Esophagus mucosa (tissue), 1 donor: ENCODE data around the gene RHOBTB3. TPM values are rescaled to one million over a fixed set of nuclear protein-coding genes. Genes with fewer than 3 reads are reported as not detected.
"Not testable (repeated sequence)": the region's sequence is repeated elsewhere in the genome, so short reads cannot be mapped to it uniquely, and the experiment has no call there.

ENCODE experiments used
- ATAC-seq: fragments of 200-7000 bp; cut with Tn5 transposase; one replicate; pipeline ENCODE4 v1.9.1; 2020
- total RNA-seq: library from RNA; stranded (reverse); gene quantifications from one replicate; pipeline ENCODE4 v1.2.4, GENCODE V29; 2023
- donor health status: DM: yes; HTN: yes; CAD: no.

Gene RHOBTB3, protein sequence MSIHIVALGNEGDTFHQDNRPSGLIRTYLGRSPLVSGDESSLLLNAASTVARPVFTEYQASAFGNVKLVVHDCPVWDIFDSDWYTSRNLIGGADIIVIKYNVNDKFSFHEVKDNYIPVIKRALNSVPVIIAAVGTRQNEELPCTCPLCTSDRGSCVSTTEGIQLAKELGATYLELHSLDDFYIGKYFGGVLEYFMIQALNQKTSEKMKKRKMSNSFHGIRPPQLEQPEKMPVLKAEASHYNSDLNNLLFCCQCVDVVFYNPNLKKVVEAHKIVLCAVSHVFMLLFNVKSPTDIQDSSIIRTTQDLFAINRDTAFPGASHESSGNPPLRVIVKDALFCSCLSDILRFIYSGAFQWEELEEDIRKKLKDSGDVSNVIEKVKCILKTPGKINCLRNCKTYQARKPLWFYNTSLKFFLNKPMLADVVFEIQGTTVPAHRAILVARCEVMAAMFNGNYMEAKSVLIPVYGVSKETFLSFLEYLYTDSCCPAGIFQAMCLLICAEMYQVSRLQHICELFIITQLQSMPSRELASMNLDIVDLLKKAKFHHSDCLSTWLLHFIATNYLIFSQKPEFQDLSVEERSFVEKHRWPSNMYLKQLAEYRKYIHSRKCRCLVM
- total RNA-seq: 3.6 TPM

DNA sequence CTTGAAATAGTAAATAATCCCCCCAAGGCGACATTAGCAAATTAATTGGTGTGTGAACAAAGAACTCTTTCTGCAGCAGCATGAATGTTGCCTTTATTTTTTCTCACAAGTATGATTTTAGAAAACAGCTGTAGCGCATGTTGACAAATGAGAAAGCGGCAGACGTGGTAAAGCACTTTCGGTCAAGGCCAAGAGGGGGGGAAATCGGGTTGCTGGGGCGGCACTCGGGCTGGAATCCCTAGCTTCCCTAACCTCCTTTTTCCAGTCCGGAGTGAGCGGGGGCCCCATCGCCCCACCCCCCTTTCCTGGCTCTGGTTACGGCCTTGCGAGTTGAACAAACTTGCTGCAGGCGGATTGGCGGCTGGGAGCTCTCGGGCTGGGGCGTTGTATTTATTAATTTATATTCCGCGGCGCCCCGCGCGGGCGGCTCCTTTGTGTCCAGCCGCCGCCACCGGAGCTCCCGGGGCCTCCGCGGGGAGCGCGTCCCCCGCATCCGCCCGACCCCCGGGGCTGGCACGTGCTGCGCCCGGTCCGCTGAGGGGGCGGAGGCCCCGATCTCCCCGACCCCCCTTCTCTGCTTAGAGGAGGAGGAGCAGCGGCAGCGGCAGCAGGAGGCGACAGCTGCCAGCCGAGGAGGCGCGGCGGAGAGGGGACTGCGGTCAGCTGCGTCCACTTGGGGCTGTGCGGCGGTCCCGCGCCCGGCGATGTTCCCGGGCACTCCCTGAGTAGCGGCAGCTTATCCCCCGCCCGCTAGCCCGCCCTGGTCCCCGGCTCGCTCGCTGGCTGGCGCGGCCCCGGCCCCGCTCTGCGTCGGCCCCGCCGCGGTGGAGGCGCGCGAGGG is at the start of gene RHOBTB3:
Gene RHOBTB3 (plus strand): TSS at position 607 of the 841 bp plus-strand sequence. CDS start 347 bp downstream, outside the sequence.
- ATAC-seq: peak; percentile 57

DNA sequence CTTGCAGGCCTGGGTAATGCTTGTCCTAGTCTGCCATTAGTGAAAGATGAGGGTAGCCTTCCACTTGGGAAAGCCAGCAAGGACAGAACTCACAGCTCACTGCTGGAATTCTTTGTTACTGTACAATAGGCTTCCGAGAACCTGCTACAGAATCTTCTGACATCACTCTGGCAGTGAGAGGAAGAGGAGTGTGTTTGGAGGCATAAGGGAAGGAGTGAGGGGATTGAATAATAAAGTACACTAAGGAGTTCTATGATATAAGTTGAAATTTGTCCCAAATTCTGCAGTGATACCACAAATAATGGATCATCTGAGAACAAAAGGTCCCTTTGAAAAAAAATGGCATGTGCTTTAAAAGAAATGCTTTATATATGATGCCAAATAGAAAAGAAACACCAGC is 48.2 kb upstream of the RHOBTB3 start, which contains the start of gene SPATA9:
Gene SPATA9 (minus strand): TSS at position 101 of the 400 bp plus-strand sequence. CDS start 137 bp downstream, outside the sequence.
- ATAC-seq: no peak

DNA sequence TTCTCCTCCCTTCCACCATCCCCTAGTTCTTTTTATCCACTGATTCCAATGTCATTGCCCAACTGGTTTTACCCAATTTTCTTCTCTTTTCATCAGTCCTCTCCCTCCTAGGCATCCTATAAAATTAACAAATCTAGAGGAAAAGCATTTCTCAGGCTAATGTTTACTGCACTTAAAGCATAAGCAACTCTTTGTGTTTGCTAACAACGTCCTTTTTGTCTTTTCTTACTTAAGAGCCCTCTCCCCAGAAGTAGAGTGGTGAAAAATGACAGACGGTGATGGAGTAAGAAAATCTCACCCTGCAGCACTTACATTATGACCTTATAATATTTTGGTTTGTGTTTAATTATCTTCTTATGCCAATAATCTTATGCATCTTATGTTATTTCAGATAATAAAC is 46.8 kb upstream of the RHOBTB3 start:
- ATAC-seq: no peak

DNA sequence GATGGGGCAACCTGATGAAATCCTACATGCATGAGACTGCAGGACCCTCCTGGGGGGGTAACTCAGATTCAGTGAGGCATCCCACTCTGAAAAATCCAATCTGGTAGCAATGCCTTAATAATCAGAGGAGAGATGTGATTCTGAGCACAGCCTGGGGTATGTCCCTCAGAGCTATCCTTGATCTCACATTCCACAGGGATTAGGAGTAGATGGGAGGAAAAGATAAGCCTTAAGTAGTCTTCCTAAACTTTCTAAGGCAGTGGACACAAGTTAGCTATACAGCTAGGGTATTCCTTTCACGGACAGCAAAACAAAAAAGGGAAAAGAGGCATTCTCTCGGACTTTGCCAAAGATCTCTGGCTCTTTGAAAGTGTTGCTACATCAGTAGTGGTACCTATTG is 44.5 kb upstream of the RHOBTB3 start:
- ATAC-seq: no peak

DNA sequence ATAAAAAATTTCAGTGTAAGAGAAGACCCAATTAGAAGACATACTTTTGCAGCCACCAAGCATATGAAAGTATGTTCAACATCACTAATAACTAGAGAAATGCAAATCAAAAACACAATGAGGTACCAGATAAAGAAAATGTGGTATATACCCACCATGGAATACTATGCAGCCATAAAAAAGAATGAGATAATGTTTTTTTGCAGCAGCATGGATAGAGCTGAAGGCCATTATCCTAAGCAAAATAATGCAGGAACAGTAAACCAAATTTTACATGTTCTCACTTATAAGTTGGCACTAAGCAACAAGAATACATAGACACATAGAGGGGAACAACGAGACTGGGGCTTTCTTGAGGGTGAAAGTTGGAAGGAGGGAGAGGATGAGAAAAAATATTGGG is 41.5 kb upstream of the RHOBTB3 start:
- ATAC-seq: no peak

DNA sequence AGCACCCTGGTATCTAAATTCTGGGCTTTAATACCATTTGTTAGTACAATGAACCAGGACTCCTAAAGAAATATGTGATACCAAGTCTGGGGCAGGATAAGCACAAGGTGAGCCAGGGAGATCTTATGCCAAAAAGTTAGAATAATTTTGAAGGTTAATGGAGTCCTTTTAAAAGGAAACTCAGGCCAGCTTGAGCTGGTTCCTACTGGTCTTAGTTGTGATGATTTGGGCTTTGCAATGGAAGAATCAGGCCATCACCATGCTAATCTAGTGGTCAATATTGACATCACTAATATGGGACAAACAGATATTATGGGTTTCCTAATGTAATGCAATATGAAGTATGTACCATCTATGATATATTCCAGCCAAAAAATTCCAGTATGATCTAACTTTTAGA is 40.8 kb upstream of the RHOBTB3 start:
- no peak for ATAC-seq

DNA sequence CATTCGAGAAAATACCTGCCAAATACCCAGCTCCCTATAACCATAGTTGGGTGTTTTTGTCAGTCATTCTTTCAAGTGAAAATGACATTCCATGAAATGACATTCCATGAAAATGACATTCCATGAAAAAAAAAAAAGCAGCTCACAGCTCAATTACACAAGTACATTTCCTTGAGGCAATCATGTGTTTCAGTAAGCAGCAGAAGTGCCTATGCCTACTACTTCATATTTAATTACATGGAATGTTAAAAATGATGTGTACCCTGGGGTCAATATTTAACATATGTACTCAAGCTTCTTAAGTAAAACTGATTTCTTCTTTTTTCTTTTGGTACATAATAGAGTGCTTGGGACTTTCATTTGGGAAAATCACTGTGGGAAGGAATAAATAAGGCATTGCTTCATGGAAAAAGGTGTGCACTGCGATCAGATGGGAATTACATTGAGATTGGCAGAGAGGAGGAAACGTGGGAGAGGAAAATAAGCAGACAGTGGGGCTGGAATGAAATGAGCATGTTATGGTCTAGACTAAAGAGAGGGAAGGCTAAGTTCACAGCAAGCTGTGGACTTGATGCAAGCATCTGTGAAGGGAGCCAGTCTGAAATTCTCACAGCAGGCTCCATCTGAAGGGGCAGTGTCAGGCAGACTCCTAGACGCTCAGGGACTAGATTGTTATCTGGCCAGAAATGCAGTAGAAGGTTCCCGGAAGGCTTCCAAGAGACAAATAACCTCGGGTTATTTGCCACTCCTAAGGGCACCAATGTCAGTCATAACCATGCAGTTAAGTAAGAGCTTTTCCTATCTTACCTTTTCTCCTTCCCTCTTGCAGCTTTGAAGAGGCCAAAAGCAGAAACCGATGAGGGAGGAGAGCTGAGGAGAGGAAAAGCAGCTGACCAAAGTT is 33.1 kb upstream of the RHOBTB3 start:
- no peak for ATAC-seq

DNA sequence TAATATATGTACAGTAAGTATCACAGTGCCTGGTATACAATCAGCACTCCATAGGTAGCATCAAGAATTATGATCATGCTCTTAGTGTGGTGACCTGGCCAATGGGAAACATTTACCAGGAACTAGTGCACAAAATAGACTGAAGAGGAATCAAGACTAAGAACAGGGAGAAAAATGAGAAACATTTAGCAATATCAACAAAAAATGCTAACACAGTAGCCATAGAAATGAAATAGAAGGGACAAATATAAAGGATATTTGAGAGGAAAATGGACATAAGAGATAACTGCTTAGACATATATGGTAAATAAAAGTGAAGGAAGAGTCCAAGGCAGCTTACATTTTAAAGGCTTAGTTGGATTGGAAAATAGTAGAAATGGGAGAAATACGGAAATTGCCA is 31.8 kb upstream of the RHOBTB3 start:
- no peak for ATAC-seq

DNA sequence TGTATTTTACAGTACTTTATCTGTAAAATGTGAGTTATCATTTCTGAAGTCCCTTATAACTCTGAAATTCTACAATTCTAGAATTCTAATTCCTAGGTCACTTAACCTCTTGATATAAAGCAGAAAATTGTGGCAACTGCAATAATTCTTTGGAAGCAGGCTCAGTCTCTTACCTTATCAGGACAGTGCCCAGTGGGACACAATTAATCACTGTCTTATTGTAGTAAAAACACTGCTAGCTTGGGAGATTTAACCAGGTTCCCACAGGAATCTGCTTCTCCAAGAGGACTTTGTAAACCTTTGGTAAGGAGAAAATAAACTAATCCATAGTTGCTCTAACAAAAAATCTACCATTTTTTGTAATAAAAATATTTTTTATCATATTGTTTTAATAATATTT is 30.1 kb upstream of the RHOBTB3 start:
- ATAC-seq: no peak

DNA sequence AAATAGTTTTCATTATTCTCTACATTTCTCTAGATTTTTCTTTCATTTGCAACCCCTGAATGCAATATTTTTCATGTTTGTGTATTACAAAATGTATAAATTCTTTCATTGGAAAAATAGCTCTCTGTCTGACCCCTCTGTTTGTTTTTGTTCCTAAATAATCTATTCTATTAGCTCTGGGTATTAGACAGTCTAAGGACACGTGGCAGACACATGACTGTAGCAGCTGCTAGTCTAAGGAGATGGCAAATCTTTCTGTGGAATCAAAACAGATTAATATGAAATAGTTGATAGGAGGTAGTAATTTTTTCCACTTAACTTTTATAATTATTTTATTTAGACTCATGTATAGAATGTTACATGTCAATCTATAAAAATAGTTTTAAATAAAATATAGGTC is 27.0 kb upstream of the RHOBTB3 start:
- no peak for ATAC-seq

DNA sequence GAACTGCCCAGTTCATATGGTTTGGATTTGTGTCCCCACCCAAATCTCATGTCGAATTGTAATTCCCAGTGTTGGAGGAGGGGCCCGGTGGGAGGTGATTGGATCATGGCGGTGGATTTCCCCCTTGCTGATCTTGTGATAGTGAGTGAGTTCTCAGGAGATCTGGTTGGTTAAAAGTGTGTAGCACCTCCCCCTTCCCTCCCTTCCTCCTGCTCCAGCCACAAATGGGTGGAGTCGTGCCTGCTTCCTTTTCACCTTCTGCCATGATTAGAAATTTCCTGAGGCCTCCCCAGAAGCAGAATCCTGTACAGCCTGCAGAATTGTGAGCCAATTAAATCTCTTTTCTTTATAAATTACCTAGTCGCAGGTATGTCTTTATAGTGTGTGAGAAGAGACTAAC is 24.9 kb upstream of the RHOBTB3 start:
- ATAC-seq: not testable (repeated sequence)

DNA sequence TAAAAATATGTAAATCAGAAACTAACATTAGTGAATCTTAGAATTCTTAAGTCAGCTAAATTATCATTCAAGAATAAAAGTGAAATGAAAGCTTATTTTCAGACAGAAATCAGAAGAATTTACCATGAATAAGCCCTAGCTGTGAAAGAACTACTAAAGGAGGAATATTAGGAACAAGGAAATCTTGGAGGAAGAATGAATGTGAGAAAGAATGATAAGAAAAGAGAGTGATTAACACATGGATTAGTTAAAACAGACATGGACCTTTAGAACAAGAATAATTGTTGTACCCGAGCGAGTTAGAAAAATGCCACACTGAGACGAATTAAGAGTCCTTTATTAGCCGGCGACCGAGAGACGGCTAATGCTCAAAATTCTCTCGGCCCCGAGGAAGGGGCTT is 24.1 kb upstream of the RHOBTB3 start:
- no peak for ATAC-seq

DNA sequence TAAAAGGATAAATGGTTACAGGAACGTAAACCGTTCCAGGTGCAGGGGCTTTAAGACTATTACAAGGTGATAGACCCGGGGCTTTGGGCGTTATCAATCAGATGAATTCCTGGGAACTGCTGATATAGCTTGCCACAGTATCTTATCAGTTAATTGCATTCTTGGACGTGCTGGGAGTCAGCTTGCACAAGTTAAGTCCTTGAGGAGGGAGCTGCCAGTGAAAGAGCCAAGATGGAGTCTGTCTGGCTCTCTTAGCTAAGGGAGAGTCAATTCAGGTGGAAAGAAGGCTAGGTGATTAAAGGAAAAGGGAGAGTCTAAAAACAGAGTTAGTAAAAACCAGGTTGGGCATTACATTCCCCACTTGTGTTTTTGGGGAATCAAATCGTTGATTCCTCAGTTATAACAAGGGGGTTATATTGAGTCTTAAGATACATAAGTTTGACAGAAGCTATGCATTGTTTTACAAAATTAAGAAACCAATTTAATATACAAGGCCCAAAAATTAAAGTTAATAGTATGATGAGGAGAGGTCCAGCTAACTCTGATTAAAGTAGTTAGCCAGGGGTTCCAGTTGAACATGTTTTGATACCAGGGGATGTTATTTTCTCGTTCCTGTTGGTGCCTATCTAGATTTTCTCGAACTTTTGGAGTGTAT is 23.5 kb upstream of the RHOBTB3 start:
- ATAC-seq: not testable (repeated sequence)

DNA sequence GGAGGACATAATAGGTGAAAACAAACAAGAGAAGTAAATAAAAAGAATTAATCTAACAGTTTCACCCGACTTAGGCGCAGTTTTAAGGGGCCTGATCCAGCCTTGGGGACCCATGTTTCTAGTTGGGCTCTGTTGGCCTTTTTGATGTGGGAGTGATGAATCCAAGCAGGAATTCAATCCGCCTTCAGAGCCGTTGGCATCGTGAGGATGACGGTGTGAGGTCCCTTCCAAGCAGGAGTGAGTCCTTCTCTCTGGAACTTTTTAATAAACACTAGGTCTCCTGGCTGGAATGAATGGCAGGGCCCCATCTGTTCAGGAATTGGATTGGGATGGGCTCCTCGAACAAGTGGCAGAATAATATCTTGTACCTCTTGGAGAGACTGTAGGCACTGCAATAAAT is 22.3 kb upstream of the RHOBTB3 start:
- ATAC-seq: no peak

DNA sequence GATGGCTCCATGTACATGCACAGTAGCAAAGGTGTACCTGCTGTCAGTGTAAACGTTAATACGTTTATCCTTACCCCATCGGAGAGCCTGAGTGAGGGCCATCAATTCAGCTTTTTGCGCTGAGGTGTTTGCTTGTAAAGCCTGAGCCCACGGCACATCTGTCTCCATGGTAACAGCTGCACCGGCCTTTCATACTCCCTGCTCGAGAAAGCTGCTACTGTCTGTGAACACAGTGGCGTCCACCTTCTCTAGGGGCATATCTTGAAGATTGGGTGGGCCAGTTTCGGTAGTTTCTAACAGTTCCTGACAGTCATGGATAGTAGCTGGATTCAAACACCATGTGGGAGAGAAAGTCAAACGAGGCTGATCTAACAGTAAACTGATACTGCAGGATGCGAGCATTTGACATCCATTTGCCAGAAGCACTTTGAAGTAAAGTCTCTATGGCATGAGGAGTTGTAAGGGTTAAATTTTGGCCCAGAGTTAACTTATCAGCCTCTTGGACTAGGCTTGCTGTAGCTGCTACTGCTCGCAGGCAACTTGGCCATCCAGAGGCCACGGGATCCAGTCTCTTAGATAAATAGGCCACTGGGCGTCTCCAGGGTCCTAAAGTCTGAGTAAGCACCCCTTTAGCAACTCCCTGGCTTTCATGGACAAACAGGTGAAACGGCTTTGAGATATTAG is 21.0 kb upstream of the RHOBTB3 start:
- no peak for ATAC-seq

DNA sequence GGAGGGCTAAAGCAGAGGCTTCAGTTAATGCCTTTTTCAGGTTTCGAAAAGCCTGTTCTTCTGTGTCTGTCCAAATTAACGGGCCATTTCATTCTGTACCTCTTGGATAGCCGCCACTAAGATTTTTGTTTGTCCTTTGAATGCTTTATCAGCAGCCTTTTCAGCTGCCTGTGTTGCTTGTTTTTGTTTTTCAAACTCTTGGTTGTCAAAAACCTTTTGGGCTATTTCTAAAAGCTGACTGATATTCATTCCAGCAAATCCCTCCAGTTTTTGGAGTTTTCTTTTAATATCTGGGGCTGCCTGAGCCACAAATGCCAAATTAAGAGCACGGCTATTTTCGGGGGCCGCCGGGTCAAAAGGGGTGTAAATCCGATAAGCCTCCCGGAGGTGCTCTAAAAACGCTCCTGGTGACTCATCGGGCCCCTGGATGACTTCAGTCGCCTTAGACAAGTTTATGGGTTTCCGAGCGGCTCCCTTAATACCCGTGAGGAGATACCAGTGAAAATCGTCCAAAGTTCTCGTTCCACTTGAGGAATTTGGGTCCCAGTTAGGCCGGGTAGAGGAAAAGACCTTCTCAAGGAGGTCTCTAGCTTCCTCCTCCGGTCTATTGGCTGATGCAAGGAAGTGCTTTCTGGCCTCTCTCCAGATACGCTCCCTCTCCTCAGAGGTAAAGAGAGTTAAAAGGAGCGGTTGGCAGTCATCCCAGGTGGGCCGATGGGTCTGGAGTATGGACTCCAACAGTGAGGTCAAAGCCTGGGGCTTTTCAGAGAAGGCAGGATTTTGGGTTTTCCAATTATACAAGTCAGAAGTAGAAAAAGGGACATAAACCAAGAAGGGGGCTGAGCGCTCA is 20.3 kb upstream of the RHOBTB3 start:
- not testable (repeated sequence) for ATAC-seq

DNA sequence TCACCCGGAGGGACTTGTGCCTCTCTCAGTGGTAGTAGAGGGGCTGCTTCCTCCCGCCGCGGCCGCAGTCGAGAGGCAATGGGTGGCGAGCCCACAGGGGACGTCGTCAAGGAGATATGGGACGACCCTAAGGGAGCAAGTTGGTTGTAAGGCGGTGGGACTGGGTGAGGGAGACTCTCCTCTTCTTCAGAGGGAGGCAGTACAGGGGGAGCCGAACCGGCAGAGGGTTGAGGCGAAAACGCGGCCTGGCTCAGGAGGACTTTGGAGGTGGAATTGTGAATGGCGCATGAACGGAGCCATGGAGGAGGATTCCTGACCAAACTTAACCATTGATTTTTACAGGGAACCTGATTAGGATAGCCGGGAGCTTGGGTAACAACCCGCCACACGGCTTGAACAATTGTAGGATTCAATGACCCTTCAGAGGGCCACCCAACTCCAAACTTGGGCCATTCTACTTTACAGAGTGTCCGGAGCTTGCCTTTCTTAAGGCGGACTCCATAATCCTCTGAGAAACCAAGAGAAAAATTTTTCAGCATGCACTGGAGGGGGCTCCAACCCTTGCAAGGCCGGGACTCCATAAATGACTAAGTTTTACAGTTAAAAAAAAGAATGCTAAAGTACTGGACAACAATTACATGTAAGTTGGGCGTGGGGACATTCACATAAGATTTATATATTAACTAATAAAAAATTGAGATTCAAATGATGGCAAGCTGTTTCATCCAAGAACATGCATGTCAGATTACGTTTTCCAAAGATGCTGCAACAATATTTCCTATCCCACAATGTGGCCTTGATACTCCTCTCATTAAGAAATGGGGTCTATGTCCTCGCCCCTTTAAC is 19.4 kb upstream of the RHOBTB3 start:
- ATAC-seq: no peak

DNA sequence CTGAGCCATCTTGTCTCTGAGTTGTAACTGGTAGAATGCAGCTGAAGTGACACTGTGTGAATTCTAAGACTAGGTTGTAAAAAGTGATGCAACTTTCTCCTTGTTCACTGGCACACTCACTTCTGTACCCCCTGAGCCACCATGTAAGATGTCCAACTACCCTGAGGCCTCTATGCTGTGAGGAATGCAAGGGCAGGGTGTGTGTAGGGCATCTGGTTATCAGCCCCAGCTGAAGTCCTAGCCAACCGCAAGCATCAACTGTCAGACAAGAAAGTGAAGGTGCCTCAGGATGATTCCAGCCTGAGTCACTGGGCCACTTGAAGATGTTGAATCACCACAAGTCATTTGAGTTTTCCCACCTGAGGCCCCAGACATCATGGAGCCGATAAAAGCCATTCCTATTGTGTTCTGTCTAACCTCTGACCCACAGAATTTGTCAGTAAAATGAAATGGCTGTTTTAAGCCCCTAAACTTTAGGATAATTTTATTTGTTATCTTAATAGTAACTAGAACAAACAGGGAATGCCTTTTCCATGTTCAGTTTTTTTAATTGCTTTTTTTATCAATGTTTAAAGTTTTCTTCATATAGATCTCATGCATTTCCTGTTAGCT is 18.7 kb upstream of the RHOBTB3 start:
- peak; percentile 63 for ATAC-seq

DNA sequence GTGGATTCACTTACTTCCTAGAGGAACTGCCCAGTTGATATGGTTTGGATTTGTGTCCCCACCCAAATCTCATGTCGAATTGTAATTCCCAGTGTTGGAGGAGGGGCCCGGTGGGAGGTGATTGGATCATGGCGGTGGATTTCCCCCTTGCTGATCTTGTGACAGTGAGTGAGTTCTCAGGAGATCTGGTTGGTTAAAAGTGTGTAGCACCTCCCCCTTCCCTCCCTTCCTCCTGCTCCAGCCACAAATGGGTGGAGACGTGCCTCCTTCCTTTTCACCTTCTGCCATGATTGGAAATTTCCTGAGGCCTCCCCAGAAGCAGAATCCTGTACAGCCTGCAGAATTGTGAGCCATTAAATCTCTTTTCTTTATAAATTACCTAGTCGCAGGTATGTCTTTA is 17.9 kb upstream of the RHOBTB3 start:
- ATAC-seq: not testable (repeated sequence)
